ENCODE data around the gene SLCO2B1.
A peak's percentile ranks its signal among the peaks of the same experiment; 100 is the strongest.

SLCO2B1 gene

GRCh38 chr11:75204685-75205563 is 54.0 kb downstream of the SLCO2B1 start:
- ATAC-seq: peak; percentile 100
- TF ChIP-seq CSDC2 (CRISPR knock-in tag; IDR thresholded peaks at IDR 0.05): no peak

GRCh38 chr11:75205564-75206020 is 54.7 kb downstream of the SLCO2B1 start:
- no peak for ATAC-seq
- TF ChIP-seq ZNF8 (CRISPR knock-in tag; IDR thresholded peaks at IDR 0.05): no peak
- no peak for TF ChIP-seq PATZ1 (CRISPR knock-in tag; IDR thresholded peaks at IDR 0.05; ENCODE audit: borderline replicate concordance)
- TF ChIP-seq ISL1 (CRISPR knock-in tag; IDR thresholded peaks at IDR 0.05): no peak
- no peak for TF ChIP-seq SNAI2 (CRISPR knock-in tag; IDR thresholded peaks at IDR 0.05)
- no peak for TF ChIP-seq TSHZ2 (CRISPR knock-in tag; IDR thresholded peaks at IDR 0.05)
- TF ChIP-seq POU6F1 (CRISPR knock-in tag; IDR thresholded peaks at IDR 0.05; ENCODE audit: borderline replicate concordance, low read depth): no peak
- TF ChIP-seq ESRRG (CRISPR knock-in tag; IDR thresholded peaks at IDR 0.05): no peak

GRCh38 chr11:75208446-75208845 is 57.5 kb downstream of the SLCO2B1 start:
- no peak for ATAC-seq
- no peak for TF ChIP-seq RARB (CRISPR knock-in tag; IDR thresholded peaks at IDR 0.05)
- no peak for TF ChIP-seq POU6F1 (CRISPR knock-in tag; IDR thresholded peaks at IDR 0.05; ENCODE audit: borderline replicate concordance, low read depth)
- TF ChIP-seq TSHZ2 (CRISPR knock-in tag; IDR thresholded peaks at IDR 0.05): no peak
- TF ChIP-seq ZNF565 (CRISPR knock-in tag; conservative IDR thresholded peaks at IDR 0.05; ENCODE audit: low read depth): no peak
- no peak for TF ChIP-seq ZNF8 (CRISPR knock-in tag; IDR thresholded peaks at IDR 0.05)
- no peak for TF ChIP-seq OSR1 (CRISPR knock-in tag; IDR thresholded peaks at IDR 0.05)
- TF ChIP-seq GLIS3 (CRISPR knock-in tag; IDR thresholded peaks at IDR 0.05): no peak
- TF ChIP-seq BACH2 (CRISPR knock-in tag; IDR thresholded peaks at IDR 0.05; ENCODE audit: borderline replicate concordance): no peak
- no peak for TF ChIP-seq ZFP30 (CRISPR knock-in tag; IDR thresholded peaks at IDR 0.05)
- no peak for TF ChIP-seq PATZ1 (CRISPR knock-in tag; IDR thresholded peaks at IDR 0.05; ENCODE audit: borderline replicate concordance)

All from SK-N-SH treated with all-trans-retinoic acid at 6 μM for 48 hours (cell line).